H9 (cell line): ENCODE data around the gene DEPDC5. TPM values are rescaled to one million over a fixed set of nuclear protein-coding genes. Genes with fewer than 3 reads are reported as not detected.

Experiments used
- DNase-seq: peaks from one replicate; pipeline ENCODE4 v3.0.0-alpha.2; 2017
- H2AFZ ChIP-seq: one replicate; pipeline ENCODE4 v1.6.1; 2013; ENCODE audit warnings: mild to moderate bottlenecking, low read length, control low read depth, moderate library complexity
- H2AK5ac ChIP-seq: 2 replicates; pipeline ENCODE4 v1.6.1; 2013; ENCODE audit warnings: low read length, control low read depth, mixed read lengths; ENCODE audit not compliant: insufficient read length
- H2BK120ac ChIP-seq: one replicate; pipeline ENCODE4 v1.6.1; 2013; ENCODE audit warnings: low read depth, mild to moderate bottlenecking, low read length, control low read depth, inconsistent platforms; ENCODE audit not compliant: poor library complexity, severe bottlenecking
- H2BK12ac ChIP-seq: 2 replicates; pipeline ENCODE4 v1.6.1; 2013; ENCODE audit warnings: low read length, control low read depth, mixed read lengths, low read depth; ENCODE audit not compliant: insufficient read length
- H2BK15ac ChIP-seq: 2 replicates; pipeline ENCODE4 v1.6.1; 2013; ENCODE audit warnings: low read depth, low read length, control low read depth
- H2BK20ac ChIP-seq: one replicate; pipeline ENCODE4 v1.6.1; 2013; ENCODE audit warnings: low read depth, mild to moderate bottlenecking, low read length, control low read depth, inconsistent platforms; ENCODE audit not compliant: poor library complexity, severe bottlenecking
- H2BK5ac ChIP-seq: 2 replicates; pipeline ENCODE4 v1.6.1; 2013; ENCODE audit warnings: low read length, control low read depth, mixed read lengths; ENCODE audit not compliant: insufficient read length
- H3K14ac ChIP-seq: 2 replicates; pipeline ENCODE4 v1.6.1; 2013; ENCODE audit warnings: low read length, control low read depth; ENCODE audit not compliant: insufficient read depth
- H3K18ac ChIP-seq: 2 replicates; pipeline ENCODE4 v1.6.1; 2013; ENCODE audit warnings: low read depth, mild to moderate bottlenecking, mixed read lengths, low read length, control low read depth; ENCODE audit not compliant: insufficient read length
- H3K23ac ChIP-seq: 2 replicates; pipeline ENCODE4 v1.6.1; 2013; ENCODE audit warnings: low read length, control low read depth, mixed read lengths, low read depth; ENCODE audit not compliant: insufficient read length
- H3K23me2 ChIP-seq: 2 replicates; pipeline ENCODE4 v1.6.1; 2013; ENCODE audit warnings: low read depth, mild to moderate bottlenecking, mixed read lengths, low read length, control low read depth; ENCODE audit not compliant: insufficient read length, poor library complexity, severe bottlenecking
- H3K27ac ChIP-seq: 2 replicates; pipeline ENCODE4 v1.5.1; 2013; ENCODE audit warnings: low read length, control low read depth, mixed read lengths, low read depth; ENCODE audit not compliant: insufficient read length
- H3K27me3 ChIP-seq: 2 replicates; pipeline ENCODE4 v1.6.1; 2013; ENCODE audit warnings: low read length, control low read depth, inconsistent platforms; ENCODE audit not compliant: insufficient read depth
- H3K4ac ChIP-seq: 2 replicates; pipeline ENCODE4 v1.6.1; 2013; ENCODE audit warnings: low read depth, mild to moderate bottlenecking, control low read depth, inconsistent platforms, low read length, moderate library complexity
- H3K4me1 ChIP-seq: 2 replicates; pipeline ENCODE4 v1.6.1; 2013; ENCODE audit warnings: low read length, control low read depth, inconsistent platforms; ENCODE audit not compliant: insufficient read depth
- H3K4me2 ChIP-seq: 2 replicates; pipeline ENCODE4 v1.6.1; 2013; ENCODE audit warnings: low read length, control low read depth, mixed read lengths; ENCODE audit not compliant: insufficient read length, insufficient read depth
- H3K56ac ChIP-seq: 2 replicates; pipeline ENCODE4 v1.6.1; 2013; ENCODE audit warnings: low read depth, mild to moderate bottlenecking, mixed read lengths, low read length, control low read depth; ENCODE audit not compliant: insufficient read length
- H3K79me1 ChIP-seq: 2 replicates; pipeline ENCODE4 v1.6.1; 2013; ENCODE audit warnings: low read depth, mild to moderate bottlenecking, moderate library complexity, low read length, control low read depth, inconsistent platforms; ENCODE audit not compliant: insufficient read depth, poor library complexity, severe bottlenecking
- H3K79me2 ChIP-seq: 2 replicates; pipeline ENCODE4 v1.6.1; 2013; ENCODE audit warnings: low read length, control low read depth, inconsistent platforms; ENCODE audit not compliant: insufficient read depth
- H3K9ac ChIP-seq: 2 replicates; pipeline ENCODE4 v1.6.1; 2013; ENCODE audit warnings: low read length, control low read depth, mixed read lengths; ENCODE audit not compliant: insufficient read length; ENCODE audit errors: extremely low read depth
- H3K9me3 ChIP-seq: one replicate; pipeline ENCODE4 v1.6.1; 2013; ENCODE audit warnings: low read depth, low read length, inconsistent platforms; ENCODE audit not compliant: control insufficient read depth
- H3T11ph ChIP-seq: one replicate; pipeline ENCODE4 v1.6.1; 2013; ENCODE audit warnings: mild to moderate bottlenecking, low read length, control low read depth, inconsistent platforms
- H4K20me1 ChIP-seq: one replicate; pipeline ENCODE4 v1.6.1; 2013; ENCODE audit not compliant: control insufficient read depth, insufficient read length, insufficient read depth
- H4K5ac ChIP-seq: 2 replicates; pipeline ENCODE4 v1.6.1; 2013; ENCODE audit warnings: low read depth, mild to moderate bottlenecking, mixed read lengths, low read length, control low read depth; ENCODE audit not compliant: insufficient read length
- H4K8ac ChIP-seq: replicated peaks from 2 replicates; pipeline ENCODE4 v1.6.1; 2013; ENCODE audit warnings: low read length, control low read depth, mixed read lengths, low read depth; ENCODE audit not compliant: insufficient read length
- H4K91ac ChIP-seq: 2 replicates; pipeline ENCODE4 v1.6.1; 2013; ENCODE audit warnings: low read depth, mild to moderate bottlenecking, moderate library complexity, mixed read lengths, low read length, control low read depth; ENCODE audit not compliant: insufficient read length
- H3K27ac Mint-ChIP-seq, 3 experiments: 2 replicates in 2 of 3; 3 replicates in 1 of 3; pipeline ENCODE4 v1.8.0; 2020 to 2021; ENCODE audit warnings: mixed read lengths in 3 of 3, mild to moderate bottlenecking in 1 of 3, moderate library complexity in 1 of 3
- H3K27me3 Mint-ChIP-seq: 2 replicates; pipeline ENCODE4 v1.8.0; 2021; ENCODE audit warnings: low read depth, mild to moderate bottlenecking, moderate library complexity, mixed read lengths
- H3K36me3 Mint-ChIP-seq, 3 experiments: 2 replicates in 2 of 3; 3 replicates in 1 of 3; pipeline ENCODE4 v1.8.0; 2020 to 2021; ENCODE audit warnings: low read depth in 3 of 3, mixed read lengths in 3 of 3; ENCODE audit not compliant: insufficient read depth in 1 of 3
- H3K4me1 Mint-ChIP-seq, 2 experiments: 2 replicates each; pipeline ENCODE4 v1.8.0; 2020; ENCODE audit warnings: mixed read lengths in 2 of 2
- H3K4me3 Mint-ChIP-seq, 2 experiments: 2 replicates in 1 of 2; 3 replicates in 1 of 2; pipeline ENCODE4 v1.8.0; 2020 to 2021; ENCODE audit warnings: mild to moderate bottlenecking in 2 of 2, mixed read lengths in 2 of 2, moderate library complexity in 1 of 2
- H3K9me3 Mint-ChIP-seq, 2 experiments: 2 replicates in 1 of 2; 3 replicates in 1 of 2; pipeline ENCODE4 v1.8.0; 2020; ENCODE audit warnings: mild to moderate bottlenecking in 2 of 2, mixed read lengths in 2 of 2, moderate library complexity in 1 of 2
- WGBS: extraction: QIAGEN DNeasy Blood & Tissue Kit; methylation state at CpG from one replicate; pipeline ENCODE4 v1.1.7; 2013; ENCODE audit warnings: missing lambda C conversion rate, low lambda C conversion rate, mixed read lengths; ENCODE audit not compliant: insufficient read length; ENCODE audit errors: extremely low coverage; 5-methylcytosine and 5-hydroxymethylcytosine counted together
- total RNA-seq: library from RNA; stranded (reverse); gene quantifications from 2 replicates; pipeline ENCODE4 v1.2.1, GENCODE V29; 2021
- TF ChIP-seq, protein P1 (sequence below): fragments of 200-600 bp; sonication (generic); conservative IDR thresholded peaks from 3 replicates; pipeline ENCODE4 v1.8.0; 2021; ENCODE audit warnings: antibody characterized with exemption, mild to moderate bottlenecking

Gene DEPDC5
- total RNA-seq, 1 experiment from 2014 or later, result 29.2 TPM

DNA sequence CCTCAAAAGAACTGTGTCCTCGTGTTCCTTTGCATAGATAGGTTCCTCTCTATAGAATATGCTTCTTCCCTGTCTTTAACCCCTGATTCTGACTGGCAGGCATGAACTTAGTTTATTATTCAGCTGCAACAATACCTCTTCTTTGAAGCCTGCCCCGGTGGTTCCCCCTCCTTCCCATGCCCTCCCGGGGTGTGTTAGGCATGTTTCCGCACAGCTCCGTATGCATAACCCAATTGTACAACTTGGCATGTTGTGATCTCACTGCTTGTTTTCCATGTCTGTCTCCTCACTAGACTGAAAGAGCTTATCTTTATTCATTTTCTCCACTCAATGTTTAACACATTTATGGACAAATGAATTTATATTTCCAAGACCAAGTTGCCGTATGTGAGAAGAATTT, 72.6 kb downstream of the DEPDC5 start:
- H3K18ac ChIP-seq, result no peak overlapping the region
- H4K91ac ChIP-seq, result no peak overlapping the region
- H2AFZ ChIP-seq, result no peak overlapping the region
- no peak overlapping the region for H2BK5ac ChIP-seq
- no peak for DNase-seq
- H3K27me3 ChIP-seq, result no peaks in the 10 kb centered on the region
- H3K27ac Mint-ChIP-seq, result peak overlapping the region in 1 of 3 experiments; percentile 65; a peak in 2 of 7 replicates
- H4K8ac ChIP-seq, result no peak overlapping the region
- no peak overlapping the region for H4K5ac ChIP-seq
- no peaks in the 10 kb centered on the region for H3K79me2 ChIP-seq
- no peak overlapping the region for H3K9ac ChIP-seq
- H3T11ph ChIP-seq, result no peak overlapping the region
- H2AK5ac ChIP-seq, result no peak overlapping the region
- H3K4me3 Mint-ChIP-seq, result no peak overlapping the region
- H2BK120ac ChIP-seq, result no peak overlapping the region
- no peaks in the 10 kb centered on the region for H3K27me3 Mint-ChIP-seq
- no peak overlapping the region for H3K4ac ChIP-seq
- no peak overlapping the region for H3K14ac ChIP-seq
- TF ChIP-seq, protein P1, sequence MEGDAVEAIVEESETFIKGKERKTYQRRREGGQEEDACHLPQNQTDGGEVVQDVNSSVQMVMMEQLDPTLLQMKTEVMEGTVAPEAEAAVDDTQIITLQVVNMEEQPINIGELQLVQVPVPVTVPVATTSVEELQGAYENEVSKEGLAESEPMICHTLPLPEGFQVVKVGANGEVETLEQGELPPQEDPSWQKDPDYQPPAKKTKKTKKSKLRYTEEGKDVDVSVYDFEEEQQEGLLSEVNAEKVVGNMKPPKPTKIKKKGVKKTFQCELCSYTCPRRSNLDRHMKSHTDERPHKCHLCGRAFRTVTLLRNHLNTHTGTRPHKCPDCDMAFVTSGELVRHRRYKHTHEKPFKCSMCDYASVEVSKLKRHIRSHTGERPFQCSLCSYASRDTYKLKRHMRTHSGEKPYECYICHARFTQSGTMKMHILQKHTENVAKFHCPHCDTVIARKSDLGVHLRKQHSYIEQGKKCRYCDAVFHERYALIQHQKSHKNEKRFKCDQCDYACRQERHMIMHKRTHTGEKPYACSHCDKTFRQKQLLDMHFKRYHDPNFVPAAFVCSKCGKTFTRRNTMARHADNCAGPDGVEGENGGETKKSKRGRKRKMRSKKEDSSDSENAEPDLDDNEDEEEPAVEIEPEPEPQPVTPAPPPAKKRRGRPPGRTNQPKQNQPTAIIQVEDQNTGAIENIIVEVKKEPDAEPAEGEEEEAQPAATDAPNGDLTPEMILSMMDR, result no peak
- H2BK15ac ChIP-seq, result no peak overlapping the region
- H3K4me2 ChIP-seq, result no peak overlapping the region
- H3K23me2 ChIP-seq, result no peaks in the 10 kb centered on the region
- no peak overlapping the region for H2BK20ac ChIP-seq
- H3K56ac ChIP-seq, result no peak overlapping the region
- H3K4me1 ChIP-seq, result no peaks in the 10 kb centered on the region
- H3K9me3 Mint-ChIP-seq, result no peaks in the 10 kb centered on the region
- no peak overlapping the region for H3K23ac ChIP-seq
- no peak overlapping the region for H3K27ac ChIP-seq
- no peaks in the 10 kb centered on the region for H3K9me3 ChIP-seq
- no peaks in the 10 kb centered on the region for H3K4me1 Mint-ChIP-seq
- WGBS, result no CpG with 5 or more reads among the region's 6 CpGs
- H3K79me1 ChIP-seq, result no peaks in the 10 kb centered on the region
- H2BK12ac ChIP-seq, result no peak overlapping the region
- H4K20me1 ChIP-seq, result no peaks in the 10 kb centered on the region
- H3K36me3 Mint-ChIP-seq, result peaks cover 6 to 55% (median 19%) of the 10 kb centered on the region in 3 experiments; a peak in 6 of 7 replicates
